Esophagus muscularis mucosa (tissue), 4 donors: ENCODE measurements around the gene ADGRB3.

Experiments
- EP300 ChIP-seq: sonication (generic); formaldehyde crosslinking; IDR thresholded peaks from one replicate; pipeline ENCODE4 v1.6.1; 2017; ENCODE audit warnings: antibody characterized with exemption
- POLR2A ChIP-seq: fragments of 450-650 bp; IDR thresholded peaks from one replicate; pipeline ENCODE4 v1.6.1; 2017; ENCODE audit warnings: antibody characterized with exemption, moderate library complexity, mild to moderate bottlenecking, low read depth
- POLR2AphosphoS5 ChIP-seq, 2 donors: sonication (generic); formaldehyde crosslinking; IDR thresholded peaks; one replicate each; pipeline ENCODE4 v1.6.1; 2017; ENCODE audit warnings: antibody characterized with exemption in 2 of 2
- TF ChIP-seq, protein P1 (sequence below), 3 experiments: fragments of 200-600 bp in 2 of 3; fragments of 450-650 bp in 1 of 3; sonication (generic) in 2 of 3; IDR thresholded peaks; one replicate each; pipeline ENCODE4 v1.5.1; 2017 to 2019; ENCODE audit warnings: antibody characterized with exemption in 3 of 3, mild to moderate bottlenecking in 2 of 3, moderate library complexity in 1 of 3

DNA sequence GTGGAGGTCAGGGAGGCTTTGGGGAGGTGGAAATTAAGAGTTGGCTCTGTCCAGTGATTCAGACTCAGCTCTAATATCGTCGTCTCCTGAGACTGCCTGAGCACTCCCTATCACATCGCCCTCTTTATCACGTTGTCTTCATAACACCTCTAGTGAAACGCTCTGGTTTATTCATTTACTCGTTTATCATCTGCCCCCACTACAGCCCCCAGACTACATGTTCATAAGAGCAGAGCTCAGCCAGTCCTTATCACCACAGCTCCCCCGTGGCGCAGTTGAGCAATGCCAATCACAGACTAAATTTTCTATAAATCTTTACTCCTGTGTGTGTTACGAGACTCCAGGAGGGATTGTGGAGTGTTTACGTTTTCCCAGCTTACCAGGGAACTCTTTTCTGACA, 316.2 kb downstream of the ADGRB3 start:
- TF ChIP-seq, protein P1, sequence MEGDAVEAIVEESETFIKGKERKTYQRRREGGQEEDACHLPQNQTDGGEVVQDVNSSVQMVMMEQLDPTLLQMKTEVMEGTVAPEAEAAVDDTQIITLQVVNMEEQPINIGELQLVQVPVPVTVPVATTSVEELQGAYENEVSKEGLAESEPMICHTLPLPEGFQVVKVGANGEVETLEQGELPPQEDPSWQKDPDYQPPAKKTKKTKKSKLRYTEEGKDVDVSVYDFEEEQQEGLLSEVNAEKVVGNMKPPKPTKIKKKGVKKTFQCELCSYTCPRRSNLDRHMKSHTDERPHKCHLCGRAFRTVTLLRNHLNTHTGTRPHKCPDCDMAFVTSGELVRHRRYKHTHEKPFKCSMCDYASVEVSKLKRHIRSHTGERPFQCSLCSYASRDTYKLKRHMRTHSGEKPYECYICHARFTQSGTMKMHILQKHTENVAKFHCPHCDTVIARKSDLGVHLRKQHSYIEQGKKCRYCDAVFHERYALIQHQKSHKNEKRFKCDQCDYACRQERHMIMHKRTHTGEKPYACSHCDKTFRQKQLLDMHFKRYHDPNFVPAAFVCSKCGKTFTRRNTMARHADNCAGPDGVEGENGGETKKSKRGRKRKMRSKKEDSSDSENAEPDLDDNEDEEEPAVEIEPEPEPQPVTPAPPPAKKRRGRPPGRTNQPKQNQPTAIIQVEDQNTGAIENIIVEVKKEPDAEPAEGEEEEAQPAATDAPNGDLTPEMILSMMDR (IDR thresholded peaks at IDR 0.05): no peak
- TF ChIP-seq POLR2A (no peak), POLR2AphosphoS5 (IDR thresholded peaks at IDR 0.05) (no peak), EP300 (no peak)
